A549 (cell line): ENCODE data around the gene UNC5C.

Experiments
- TF ChIP-seq, protein P1 (sequence below): fragments of >200 bp; sonication (Bioruptor Twin); formaldehyde crosslinking; IDR thresholded peaks from 3 replicates; pipeline ENCODE4 v1.5.1; 2016
- TF ChIP-seq, protein P2 (sequence below): IDR thresholded peaks from 2 replicates; pipeline ENCODE4 v1.6.1; 2012; ENCODE audit warnings: low read depth, borderline replicate concordance

DNA sequence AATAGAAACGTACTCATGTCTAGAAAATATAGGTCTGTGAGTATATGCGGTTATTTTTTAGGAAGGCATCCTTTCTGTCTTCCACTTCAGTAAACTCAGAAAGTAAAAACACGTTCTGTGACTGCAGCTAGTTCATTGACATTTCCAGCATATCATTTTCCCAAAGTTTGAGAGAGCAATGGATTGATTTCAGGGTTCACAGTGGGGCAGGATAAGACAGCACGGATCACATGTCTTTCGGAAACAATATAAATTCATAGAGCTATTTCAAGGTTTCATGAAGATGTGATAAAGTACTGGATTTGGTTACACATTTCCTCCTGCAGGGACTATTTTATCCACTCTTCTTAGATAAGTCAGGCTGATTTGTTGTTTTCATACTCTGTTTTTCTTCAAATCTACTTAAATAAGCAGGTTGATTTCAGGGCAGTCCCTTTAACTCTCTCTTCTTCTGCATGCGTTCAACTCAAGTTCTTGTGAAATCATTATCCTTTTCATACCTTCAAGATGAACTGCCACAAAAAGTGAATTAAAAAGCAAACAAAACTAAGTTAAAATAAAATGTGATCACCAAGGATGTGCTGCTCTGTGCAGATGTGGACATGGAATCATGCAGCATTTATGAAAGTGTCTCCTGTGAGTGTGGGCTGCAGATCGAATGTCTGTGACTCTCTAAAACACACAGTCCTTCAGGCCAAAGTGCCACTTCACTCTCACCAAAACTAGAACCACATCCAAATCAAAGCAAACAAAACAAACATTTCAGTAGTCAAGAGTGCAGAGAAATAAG, 187.7 kb downstream of the UNC5C start:
- TF ChIP-seq, protein P1, sequence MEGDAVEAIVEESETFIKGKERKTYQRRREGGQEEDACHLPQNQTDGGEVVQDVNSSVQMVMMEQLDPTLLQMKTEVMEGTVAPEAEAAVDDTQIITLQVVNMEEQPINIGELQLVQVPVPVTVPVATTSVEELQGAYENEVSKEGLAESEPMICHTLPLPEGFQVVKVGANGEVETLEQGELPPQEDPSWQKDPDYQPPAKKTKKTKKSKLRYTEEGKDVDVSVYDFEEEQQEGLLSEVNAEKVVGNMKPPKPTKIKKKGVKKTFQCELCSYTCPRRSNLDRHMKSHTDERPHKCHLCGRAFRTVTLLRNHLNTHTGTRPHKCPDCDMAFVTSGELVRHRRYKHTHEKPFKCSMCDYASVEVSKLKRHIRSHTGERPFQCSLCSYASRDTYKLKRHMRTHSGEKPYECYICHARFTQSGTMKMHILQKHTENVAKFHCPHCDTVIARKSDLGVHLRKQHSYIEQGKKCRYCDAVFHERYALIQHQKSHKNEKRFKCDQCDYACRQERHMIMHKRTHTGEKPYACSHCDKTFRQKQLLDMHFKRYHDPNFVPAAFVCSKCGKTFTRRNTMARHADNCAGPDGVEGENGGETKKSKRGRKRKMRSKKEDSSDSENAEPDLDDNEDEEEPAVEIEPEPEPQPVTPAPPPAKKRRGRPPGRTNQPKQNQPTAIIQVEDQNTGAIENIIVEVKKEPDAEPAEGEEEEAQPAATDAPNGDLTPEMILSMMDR, result no peak
- TF ChIP-seq, protein P2, sequence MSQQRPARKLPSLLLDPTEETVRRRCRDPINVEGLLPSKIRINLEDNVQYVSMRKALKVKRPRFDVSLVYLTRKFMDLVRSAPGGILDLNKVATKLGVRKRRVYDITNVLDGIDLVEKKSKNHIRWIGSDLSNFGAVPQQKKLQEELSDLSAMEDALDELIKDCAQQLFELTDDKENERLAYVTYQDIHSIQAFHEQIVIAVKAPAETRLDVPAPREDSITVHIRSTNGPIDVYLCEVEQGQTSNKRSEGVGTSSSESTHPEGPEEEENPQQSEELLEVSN, result no peak
